Endothelial cell of umbilical vein (primary cell): ENCODE measurements around the gene ATXN10. TPM values are rescaled to one million over a fixed set of nuclear protein-coding genes. Genes with fewer than 3 reads are reported as not detected.

Experiments
- BruUV-seq: library from RNA; stranded (reverse); fragments of 400-500 nt; replicated peaks from 2 replicates; lab custom pipeline; 2021; lab: Mats Ljungman, UMichigan
- CTCF ChIA-PET: fragments of 300-600, 350-600 bp; sonication (Branson Sonifier 250); formaldehyde crosslinking; loops from one replicate; lab custom pipeline; 2021; ENCODE audit warnings: antibody characterized with exemption, inconsistent platforms; lab: Charles Lee
- POLR2A ChIA-PET: fragments of 300-600, 350-600 bp; sonication (Branson Sonifier 250); formaldehyde crosslinking; loops from one replicate; lab custom pipeline; 2021; ENCODE audit warnings: antibody characterized with exemption, inconsistent platforms; lab: Charles Lee
- DNase-seq: peaks from one replicate; pipeline ENCODE4 v3.0.0-alpha.2; 2011; ENCODE audit warnings: low read depth, low spot score
- FAIRE-seq: peaks from 2 replicates; lab custom pipeline; 2011; peaks lifted over from hg19 to GRCh38; lab: Jason Lieb, UNC
- H2AFZ ChIP-seq: 2 replicates; pipeline ENCODE4 v1.6.0; 2012; ENCODE audit warnings: low read depth, low read length, control low read depth, inconsistent platforms
- H3K27ac ChIP-seq: 2 replicates; pipeline ENCODE4 v1.5.1; 2011; ENCODE audit warnings: low read depth, mild to moderate bottlenecking, control low read depth, low read length, moderate library complexity; ENCODE audit not compliant: insufficient read depth
- H3K27me3 ChIP-seq, 2 experiments: 2 replicates each; pipeline versions ENCODE4 v1.6.0 to v1.6.1; 2011; ENCODE audit warnings: low read length in 2 of 2, mixed read lengths in 1 of 2; ENCODE audit not compliant: control insufficient read depth in 2 of 2, insufficient read depth in 2 of 2
- H3K36me3 ChIP-seq, 2 experiments: 2 replicates in 1 of 2; 3 replicates in 1 of 2; pipeline ENCODE4 v1.5.1; 2011; ENCODE audit warnings: low read length in 2 of 2, mild to moderate bottlenecking in 1 of 2, moderate library complexity in 1 of 2; ENCODE audit not compliant: control insufficient read depth in 2 of 2, insufficient read depth in 2 of 2; ENCODE audit errors: extremely low read depth in 1 of 2
- H3K4me1 ChIP-seq: 3 replicates; pipeline ENCODE4 v1.5.1; 2011; ENCODE audit warnings: mild to moderate bottlenecking, low read length; ENCODE audit not compliant: control insufficient read depth, insufficient read depth; ENCODE audit errors: extremely low read depth
- H3K4me2 ChIP-seq: 2 replicates; pipeline ENCODE4 v1.6.1; 2011; ENCODE audit warnings: low read length, control low read depth, mixed read lengths; ENCODE audit not compliant: insufficient read depth
- H3K4me3 ChIP-seq, 3 experiments: fragments of 200-600 bp in 1 of 3; sonication (generic), shearing (Covaris generic) in 1 of 3; replicated peaks in 1 of 3; 2 replicates each; pipeline ENCODE4 v1.5.1; 2011 to 2016; ENCODE audit warnings: control low read depth in 3 of 3, low read length in 3 of 3, mild to moderate bottlenecking in 2 of 3, inconsistent platforms in 1 of 3, low read depth in 1 of 3, moderate library complexity in 1 of 3; ENCODE audit not compliant: insufficient read depth in 1 of 3
- H3K79me2 ChIP-seq: 2 replicates; pipeline ENCODE4 v1.6.0; 2012; ENCODE audit warnings: low read length, inconsistent platforms; ENCODE audit not compliant: control insufficient read depth, insufficient read depth
- H3K9ac ChIP-seq: replicated peaks from 2 replicates; pipeline ENCODE3; 2011; ENCODE audit warnings: low read length, control low read depth; ENCODE audit not compliant: insufficient read depth; ENCODE audit errors: extremely low read depth
- H3K9me1 ChIP-seq: replicated peaks from 3 replicates; pipeline ENCODE4 v1.6.0; 2011; ENCODE audit warnings: mild to moderate bottlenecking, low read length; ENCODE audit not compliant: control insufficient read depth, insufficient read depth; ENCODE audit errors: extremely low read depth
- H3K9me3 ChIP-seq: replicated peaks from 2 replicates; pipeline ENCODE4 v1.5.1; 2012; ENCODE audit warnings: low read length, inconsistent platforms; ENCODE audit not compliant: control insufficient read depth, insufficient read depth
- H4K20me1 ChIP-seq: replicated peaks from 2 replicates; pipeline ENCODE3; 2011; ENCODE audit warnings: mild to moderate bottlenecking, low read length; ENCODE audit not compliant: control insufficient read depth, insufficient read depth; ENCODE audit errors: extremely low read depth
- CTCF ChIP-seq, 2 donors: IDR thresholded peaks; 1 replicate in 1 of 2; 2 replicates in 1 of 2; pipeline ENCODE4 v1.5.1; 2011; ENCODE audit warnings: low read length in 2 of 2, mild to moderate bottlenecking in 2 of 2, moderate library complexity in 2 of 2, control low read depth in 1 of 2, inconsistent platforms in 1 of 2, low read depth in 1 of 2; ENCODE audit not compliant: insufficient read depth in 1 of 2; ENCODE audit errors: extremely low read depth in 1 of 2
- EZH2 ChIP-seq: IDR thresholded peaks from 2 replicates; pipeline ENCODE4 v1.6.1; 2012; ENCODE audit warnings: borderline replicate concordance, low read depth, mild to moderate bottlenecking, moderate library complexity, low read length, inconsistent platforms; ENCODE audit not compliant: severe bottlenecking
- GATA2 ChIP-seq: IDR thresholded peaks from 2 replicates; pipeline ENCODE4 v1.7.0; 2011; ENCODE audit warnings: low read depth, mild to moderate bottlenecking, moderate library complexity, mixed read lengths, low read length; ENCODE audit not compliant: insufficient read length, insufficient read depth
- JUN ChIP-seq: IDR thresholded peaks from 2 replicates; pipeline ENCODE4 v1.6.1; 2011; ENCODE audit warnings: borderline replicate concordance, low read depth; ENCODE audit not compliant: insufficient read length, insufficient read depth
- MYC ChIP-seq: IDR thresholded peaks from one replicate; pipeline ENCODE4 v1.6.1; 2011; ENCODE audit warnings: mild to moderate bottlenecking, low read depth, low read length
- POLR2A ChIP-seq: IDR thresholded peaks from 2 replicates; pipeline ENCODE4 v1.6.1; 2012; ENCODE audit warnings: low read depth, mild to moderate bottlenecking, control low read depth, low read length
- dilution Hi-C: fragments of 300-500 bp; cut with MboI; formaldehyde crosslinking; loops from one replicate; pipeline ENCODE4 v1.15.0; 2019; ENCODE audit warnings: low sequenced_read_pairs; ENCODE audit not compliant: extremely low pct_ligation_motif_present
- intact Hi-C: fragments of 100-400 bp; cut with micrococcal nuclease; formaldehyde crosslinking; loops from one replicate; pipeline ENCODE4 v1.10.0; 2022
- polyA plus RNA-seq, 4 experiments: library from polyadenylated mRNA; depleted of rRNA in 3 of 4; stranded (reverse) in 3 of 4; unstranded in 1 of 4; fragments of >200 nt; gene quantifications; 2 replicates each; pipeline versions ENCODE4 v1.2.1 to v1.2.3, GENCODE V29; 2011 to 2012; ENCODE audit warnings: missing spikeins in 1 of 4
- total RNA-seq: library from RNA; stranded (reverse); gene quantifications from 2 replicates; pipeline ENCODE4 v1.2.3, GENCODE V29; 2021
- TF ChIP-seq, protein P1 (sequence below): IDR thresholded peaks from 2 replicates; pipeline ENCODE4 v1.6.1; 2011; ENCODE audit not compliant: insufficient read depth, insufficient read length

Gene ATXN10
- total and polyA plus RNA-seq, 2 donors (not counting 3 experiments of a cell fraction or from before 2014, with no cell fraction given): 73.2 to 91.9 TPM

DNA sequence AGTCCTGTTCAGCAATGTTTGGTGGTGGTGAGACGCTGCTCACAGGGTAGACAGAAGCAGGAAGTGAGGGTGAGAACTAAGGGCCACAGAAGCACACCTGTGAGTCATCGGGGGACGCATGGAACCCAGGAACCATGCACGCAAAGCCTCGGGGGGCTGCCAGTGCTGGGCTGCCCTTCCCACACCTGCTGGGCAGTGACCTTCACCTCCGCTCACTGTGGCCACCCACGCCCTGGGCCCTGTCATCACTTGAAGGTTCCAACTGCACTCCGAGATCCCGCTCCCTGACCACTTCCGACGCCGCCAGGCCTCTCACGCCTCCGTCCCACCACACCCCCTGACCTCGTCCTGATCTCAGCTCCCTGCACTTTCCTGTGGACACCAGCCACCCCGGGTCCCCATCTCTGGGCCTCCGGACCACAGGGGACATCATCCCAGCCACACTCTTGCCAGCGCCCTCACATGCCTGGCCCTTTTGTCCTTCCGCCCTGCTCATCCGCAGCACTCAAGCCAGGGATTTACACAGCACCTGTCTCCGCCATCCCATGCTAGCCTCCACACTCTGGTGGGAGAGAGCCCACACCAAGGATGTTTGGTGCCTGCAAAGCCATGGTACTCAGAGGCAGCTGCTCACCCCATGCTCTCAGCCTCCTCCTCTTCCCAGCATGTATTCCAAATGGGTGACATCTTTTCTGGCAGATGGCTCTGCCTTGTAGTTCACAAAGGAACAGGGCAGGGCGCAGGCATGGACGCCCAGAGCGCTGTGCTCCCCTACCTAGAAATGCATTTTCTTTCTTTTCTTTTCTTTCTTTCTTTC lies 23.1 kb upstream of the ATXN10 start:
- intact Hi-C loops (no loop called here), dilution Hi-C loops (no loop called here)
- DNase-seq: no peak
- no peak overlapping the region for H2AFZ ChIP-seq
- H3K36me3 ChIP-seq: no peaks in the 10 kb centered on the region
- no peaks in the 10 kb centered on the region for H3K9me3 ChIP-seq
- H3K4me3 ChIP-seq: no peak overlapping the region
- FAIRE-seq: no peak
- no peak overlapping the region for H3K4me2 ChIP-seq
- ChIA-PET CTCF (interaction anchor here (1.5 to 2.3 kb wide), 4 partner anchors 70 to 214 kb away, joined by 5 to 11 read pairs (median 6); no protein-coding TSS in a partner anchor), POLR2A (no interaction called here)
- H3K27ac ChIP-seq: no peak overlapping the region
- TF ChIP-seq GATA2: no peak
- TF ChIP-seq EZH2: no peak
- no peak for TF ChIP-seq POLR2A
- TF ChIP-seq MYC: no peak
- TF ChIP-seq CTCF (IDR thresholded peaks at IDR 0.05; ENCODE audit: extremely low read depth in 1 of 2, insufficient read depth in 1 of 2, low read depth in 1 of 2, low read length in 2 of 2): no peak
- TF ChIP-seq JUN: no peak
- TF ChIP-seq, protein P1, sequence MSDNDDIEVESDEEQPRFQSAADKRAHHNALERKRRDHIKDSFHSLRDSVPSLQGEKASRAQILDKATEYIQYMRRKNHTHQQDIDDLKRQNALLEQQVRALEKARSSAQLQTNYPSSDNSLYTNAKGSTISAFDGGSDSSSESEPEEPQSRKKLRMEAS: no peak
- no TSS peak for BruUV-seq
- no peaks in the 10 kb centered on the region for H4K20me1 ChIP-seq
- H3K9ac ChIP-seq: no peak overlapping the region
- peaks cover 16 to 24% of the 10 kb centered on the region in 2 experiments for H3K27me3 ChIP-seq
- H3K4me1 ChIP-seq: no peaks in the 10 kb centered on the region
- no peaks in the 10 kb centered on the region for H3K79me2 ChIP-seq
- H3K9me1 ChIP-seq: no peaks in the 10 kb centered on the region
